ENCODE results near the gene LRP1B.
A peak's percentile ranks its signal among the peaks of the same experiment; 100 is the strongest.

LRP1B gene

DNA sequence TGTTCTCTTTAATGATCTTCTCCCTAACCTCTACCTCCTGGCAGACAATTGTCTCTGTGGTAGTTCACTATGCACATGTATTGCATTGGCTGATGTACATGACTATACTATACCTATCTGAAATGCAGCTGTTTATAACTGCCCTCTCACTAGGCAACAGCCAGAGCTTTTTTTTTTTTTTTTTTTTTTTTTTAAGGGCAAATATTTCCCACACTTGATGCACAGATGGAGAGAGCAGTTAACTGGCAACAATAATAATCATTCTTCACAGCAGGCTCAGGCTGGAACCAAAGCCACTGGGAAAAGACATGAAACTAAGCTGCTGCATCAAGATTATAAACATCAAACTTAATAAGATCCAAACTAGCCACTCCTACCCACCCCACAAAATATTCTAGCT is 707.7 kb downstream of the LRP1B start:
- DNase-seq (ENCODE audit: low spot score), result no peak

DNA sequence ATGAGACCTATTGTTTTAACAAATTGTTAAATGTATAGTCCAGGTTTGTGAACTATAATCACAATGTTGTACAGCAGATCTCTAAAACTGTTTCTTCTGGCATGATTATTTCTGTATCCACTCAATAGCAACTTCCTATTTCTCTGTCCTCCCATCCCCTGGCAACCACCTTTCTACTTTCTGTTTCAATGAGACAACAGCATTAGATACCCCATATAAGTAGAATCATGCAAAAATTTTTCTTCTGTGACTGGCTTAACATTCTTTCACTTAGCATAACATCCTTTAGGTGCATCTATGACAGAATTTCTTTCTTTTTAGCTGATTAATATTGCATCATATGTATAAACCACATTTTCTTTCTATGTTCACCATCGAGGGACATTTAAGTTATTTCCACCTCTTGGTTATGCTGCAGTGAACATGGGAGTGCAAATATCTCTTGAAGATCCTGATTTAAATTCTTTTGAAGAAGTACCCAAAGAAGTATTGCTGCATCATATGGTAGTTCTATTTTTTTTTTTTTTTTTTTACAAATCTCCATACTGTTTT is 713.5 kb downstream of the LRP1B start:
- DNase-seq (ENCODE audit: low spot score), result peak; percentile 9

DNA sequence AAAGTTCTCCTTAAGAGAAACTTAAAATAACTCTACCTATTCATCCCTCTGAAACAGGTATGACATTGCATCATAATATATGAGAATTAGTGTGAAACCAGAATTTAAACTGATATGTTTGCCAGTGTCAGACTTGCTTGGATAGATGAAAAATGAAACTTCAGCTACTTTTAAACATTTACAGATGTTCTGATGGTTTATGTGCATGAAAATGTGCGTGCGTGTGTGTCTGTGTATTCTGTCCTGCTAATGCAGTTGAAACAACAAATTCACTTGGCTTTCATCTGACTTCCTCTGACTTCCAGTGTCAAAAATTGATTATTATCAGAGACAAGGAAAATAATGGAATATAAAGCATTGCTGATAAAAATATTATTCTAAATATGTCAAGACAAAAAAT is 719.4 kb downstream of the LRP1B start:
- no peak for DNase-seq (ENCODE audit: low spot score)

DNA sequence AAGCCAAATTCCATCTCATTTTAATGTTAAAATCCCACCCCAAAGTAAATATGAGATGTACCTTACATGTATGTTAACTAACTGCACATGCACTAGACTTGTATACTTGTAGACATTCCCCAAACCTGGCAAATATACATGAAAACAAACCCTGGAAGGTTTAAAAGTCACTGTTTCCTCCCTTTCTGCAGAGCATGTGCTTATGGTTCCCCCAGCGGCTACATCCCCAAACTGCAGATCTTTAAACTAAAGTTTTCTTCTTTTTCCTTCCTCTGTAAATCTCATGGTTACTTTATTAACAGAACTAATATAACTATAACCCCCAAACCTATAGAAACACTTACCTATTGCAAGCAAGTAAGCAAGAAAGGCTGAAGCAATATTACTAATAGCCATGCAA is 731.5 kb downstream of the LRP1B start:
- no peak for DNase-seq (ENCODE audit: low spot score)

DNA sequence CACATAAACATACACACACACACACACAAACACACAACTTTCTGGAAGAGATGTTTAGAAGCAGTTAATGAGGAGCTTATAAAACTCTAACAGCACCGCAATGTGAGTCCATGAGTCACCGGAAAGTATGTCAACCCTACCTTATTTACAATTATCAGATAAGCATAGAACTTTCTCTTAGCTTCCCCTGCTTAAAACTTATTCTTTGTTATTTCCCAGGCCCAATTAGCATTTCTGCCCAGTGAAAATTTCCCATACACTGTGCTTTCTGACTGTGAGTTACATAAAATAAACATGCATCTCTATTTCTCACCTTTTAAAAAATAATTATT is 737.6 kb downstream of the LRP1B start:
- no peak for DNase-seq (ENCODE audit: low spot score)

DNA sequence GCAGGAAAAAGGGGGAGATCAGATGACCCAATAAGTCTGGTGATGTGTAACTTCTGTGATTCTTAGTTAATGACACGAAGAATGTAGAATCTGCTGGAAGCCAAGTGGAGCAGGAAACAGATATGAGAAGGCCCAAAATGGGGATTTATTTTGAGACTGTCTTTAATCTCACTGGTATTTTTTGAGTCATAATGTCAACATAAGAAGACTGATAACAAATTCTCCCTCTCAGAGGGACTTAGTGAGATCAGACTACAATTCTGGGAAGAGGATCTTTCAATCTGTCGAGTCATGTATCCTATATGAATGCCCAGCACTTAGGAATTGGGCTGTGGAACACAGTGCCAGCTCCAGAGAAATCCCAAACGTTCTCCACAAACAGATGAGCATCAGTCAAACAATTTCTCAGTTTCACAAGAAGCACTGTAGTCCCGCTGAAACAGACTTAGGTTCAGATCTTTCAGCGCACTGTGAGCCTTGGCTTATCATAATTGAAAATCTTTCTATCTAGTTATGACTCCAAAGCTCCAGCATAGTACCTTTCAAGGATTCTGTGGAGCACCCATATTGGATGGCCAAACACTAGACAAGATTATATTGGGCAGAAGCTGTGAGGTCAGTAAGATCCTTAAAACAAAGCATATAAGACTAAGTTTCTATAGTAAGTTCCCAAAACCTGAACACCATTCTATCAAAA is 738.2 kb downstream of the LRP1B start:
- peak; percentile 24 for DNase-seq (ENCODE audit: low spot score)

DNA sequence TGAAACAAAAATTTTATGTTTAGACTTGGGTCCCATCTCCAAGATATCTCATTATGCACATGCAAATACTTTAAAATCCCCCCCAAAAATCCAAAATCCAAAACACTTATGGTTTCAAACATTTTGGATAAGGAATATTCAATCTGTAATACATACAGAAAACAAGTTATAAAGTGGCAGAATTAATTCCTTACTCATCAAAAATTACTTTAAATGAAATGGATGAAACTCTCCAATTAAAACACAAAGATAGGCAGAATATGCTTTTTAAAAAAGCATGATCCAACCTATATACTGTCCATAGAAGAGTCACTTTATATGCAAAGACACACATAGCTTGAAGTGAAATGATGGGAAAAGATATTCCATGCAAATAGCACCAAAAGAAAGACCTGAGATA is 744.6 kb downstream of the LRP1B start:
- DNase-seq (ENCODE audit: low spot score), result no peak

DNA sequence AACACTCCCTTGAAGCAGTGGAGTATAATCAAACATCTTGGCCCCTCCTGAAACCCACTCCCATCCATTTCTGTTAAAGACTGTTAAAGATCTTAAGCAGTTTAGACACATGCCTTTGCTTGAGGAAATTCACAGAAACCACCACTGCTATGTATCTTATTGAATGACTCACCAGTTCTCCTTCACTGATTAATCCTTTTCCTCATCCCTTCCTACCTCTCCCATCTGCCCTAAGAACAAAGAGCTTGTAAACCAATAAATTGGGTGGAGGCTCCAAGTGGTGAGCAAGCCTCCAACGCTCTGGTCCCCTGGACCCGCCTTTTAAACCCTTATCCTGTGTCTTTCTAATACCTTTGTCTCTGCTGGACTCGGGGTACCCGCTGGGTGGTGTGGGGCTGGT is 746.1 kb downstream of the LRP1B start:
- DNase-seq (ENCODE audit: low spot score), result no peak

DNA sequence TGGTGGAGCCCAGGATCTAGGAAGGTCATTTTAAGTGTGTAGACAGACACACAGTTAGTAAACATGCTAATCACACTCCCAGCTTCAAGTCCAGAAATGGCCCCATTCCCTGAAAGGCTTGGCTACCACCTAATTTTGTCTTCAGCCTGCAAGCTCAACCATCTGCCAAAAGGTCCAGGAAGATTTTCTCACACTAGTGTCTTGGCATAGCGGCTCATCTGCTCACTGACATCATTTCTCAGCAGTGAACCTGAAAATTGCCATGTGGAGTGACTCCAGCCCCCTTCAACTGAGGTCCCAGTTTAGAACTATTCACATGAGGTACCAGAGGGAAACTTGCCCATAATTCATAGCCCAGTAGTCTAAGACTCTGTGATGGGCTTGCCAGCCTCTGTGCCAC is 748.9 kb downstream of the LRP1B start:
- no peak for DNase-seq (ENCODE audit: low spot score)

DNA sequence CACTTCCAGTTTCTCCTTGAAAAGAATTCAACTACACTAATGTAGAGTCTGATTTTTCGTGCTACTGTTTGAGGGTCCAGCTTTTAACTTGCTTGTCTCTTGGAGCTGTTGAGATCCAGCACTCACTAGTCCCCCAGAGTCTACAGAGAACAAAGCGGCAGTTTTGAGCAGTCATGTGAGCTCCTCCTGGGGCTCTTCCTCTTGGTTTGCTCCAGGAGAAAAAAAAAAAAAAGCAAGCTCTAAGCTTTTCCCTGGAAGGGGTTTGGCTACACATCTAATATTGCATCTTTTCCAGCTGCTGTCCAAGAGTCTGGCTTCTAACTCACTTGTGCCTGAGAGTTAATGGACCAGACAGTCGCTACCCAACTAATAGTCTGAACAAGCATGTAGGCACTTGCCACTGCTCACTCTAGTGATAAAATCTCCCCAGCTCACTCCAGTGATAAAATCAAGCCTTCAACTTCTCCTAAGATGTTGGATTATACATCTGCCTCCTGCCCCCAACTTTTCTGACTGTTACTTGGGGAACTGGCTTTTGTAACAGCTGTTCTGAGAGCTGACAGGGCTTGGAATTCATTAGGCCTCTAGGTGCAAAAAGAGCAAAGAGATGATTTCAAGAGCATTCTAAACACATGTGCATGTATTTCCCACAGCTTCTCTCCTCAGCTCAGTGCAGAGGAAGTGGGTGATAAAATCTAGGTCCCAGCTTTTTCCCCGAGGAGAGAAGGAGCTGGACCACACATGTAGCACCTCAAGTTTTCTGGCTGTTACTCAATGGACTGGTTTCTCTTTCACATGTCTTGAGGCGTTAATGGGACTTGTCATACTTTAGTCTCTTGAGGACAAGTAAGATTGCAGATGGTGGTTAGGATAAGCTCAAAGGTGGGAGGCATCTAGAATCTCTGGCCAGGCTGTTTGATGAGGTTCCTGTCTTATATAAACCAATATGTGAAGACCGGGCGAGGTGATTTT is 750.5 kb downstream of the LRP1B start:
- no peak for DNase-seq (ENCODE audit: low spot score)

DNA sequence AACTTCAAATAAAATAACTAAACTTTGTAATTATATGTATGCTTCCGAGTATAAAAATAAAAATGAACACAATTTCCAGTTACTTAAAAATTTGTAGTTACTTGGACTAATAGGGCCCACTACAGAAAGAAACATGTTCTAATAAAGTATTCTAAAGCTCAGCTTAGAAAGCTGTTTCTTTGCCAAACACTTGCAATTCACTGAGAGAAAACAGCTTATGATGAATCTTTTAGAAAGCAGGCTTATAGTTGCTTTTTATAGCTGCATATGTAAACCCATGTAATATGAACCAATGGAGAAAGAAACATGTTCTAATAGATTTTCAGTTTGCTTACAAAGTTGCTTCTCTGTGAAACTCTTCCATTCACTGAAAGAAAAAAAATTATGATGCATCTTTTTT is 766.0 kb downstream of the LRP1B start:
- no peak for DNase-seq (ENCODE audit: low spot score)

DNA sequence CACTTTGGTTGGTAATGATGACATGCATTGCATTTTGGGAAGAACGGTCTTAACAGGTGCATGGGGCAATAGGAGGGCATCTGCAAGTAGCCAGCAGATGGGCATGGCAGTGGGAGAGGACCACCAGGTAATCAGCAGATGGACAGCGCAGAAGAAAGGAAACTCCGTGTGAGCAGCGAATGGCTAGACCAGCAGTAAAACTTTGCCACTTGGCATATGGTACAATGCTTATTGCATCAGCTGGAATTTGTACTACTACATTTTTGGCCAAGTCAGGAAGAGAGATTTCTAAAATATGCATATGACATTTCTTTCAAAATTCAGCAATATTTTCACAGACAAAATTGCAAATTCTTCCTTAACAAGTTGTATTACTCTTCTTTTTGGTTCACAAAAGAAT is 768.5 kb downstream of the LRP1B start:
- no peak for DNase-seq (ENCODE audit: low spot score)

DNA sequence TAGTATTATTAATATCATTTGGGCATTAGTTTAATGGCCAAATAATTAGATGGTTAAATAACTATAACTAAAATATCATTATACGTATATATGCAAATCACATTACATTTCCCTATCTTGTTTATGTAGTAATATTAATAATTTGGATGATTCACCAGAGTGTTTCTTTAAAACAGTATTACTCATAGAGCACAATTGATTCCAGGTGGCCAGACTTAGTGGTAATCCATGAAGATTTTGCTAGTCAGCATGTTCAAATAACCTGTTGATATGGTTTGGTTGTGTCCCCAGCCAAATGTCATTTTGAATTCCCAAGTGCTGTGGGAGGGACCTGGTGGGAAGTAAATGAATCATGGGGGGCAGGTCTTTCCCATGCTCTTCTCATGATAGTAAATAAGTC is 782.3 kb downstream of the LRP1B start:
- no peak for DNase-seq (ENCODE audit: low spot score)

DNA sequence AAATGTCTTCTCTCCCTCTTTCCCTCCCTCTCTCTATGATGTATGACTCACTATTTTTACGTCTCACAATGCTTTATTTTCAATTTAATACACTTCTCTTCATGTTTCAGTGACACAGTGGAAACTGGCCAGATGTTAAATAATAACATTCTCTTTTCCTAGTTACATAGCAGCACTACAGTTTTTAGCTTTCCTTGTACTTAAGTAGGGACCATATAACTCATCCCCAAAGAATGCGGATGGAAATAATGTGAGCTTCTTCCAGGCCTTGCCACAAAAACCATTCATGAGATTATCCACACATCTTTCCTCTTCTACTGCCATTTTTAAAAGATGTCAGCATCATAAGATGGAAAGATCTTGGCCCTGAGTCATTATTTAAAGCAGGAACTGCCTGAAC is 789.4 kb downstream of the LRP1B start:
- DNase-seq (ENCODE audit: low spot score), result peak; percentile 31

DNA sequence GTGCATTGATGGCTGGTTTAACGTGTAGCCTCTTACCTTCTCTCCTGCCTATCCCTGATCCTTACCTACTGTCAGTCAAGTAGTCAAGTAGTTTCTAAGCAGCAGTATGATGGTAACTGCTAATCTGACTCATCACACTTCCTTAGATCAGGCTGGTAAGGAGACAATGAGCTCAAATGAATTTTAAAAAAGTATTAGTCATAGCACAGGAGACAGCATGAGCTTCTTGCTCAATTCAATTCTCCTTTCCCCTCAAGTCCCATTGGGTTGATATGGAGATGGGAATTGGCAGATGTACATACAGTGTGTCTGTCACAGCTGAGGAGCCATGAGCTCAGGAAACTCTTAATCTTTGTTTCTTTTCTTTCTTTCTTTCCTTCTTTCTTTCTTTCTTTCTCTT is 799.7 kb downstream of the LRP1B start:
- peak; percentile 19 for DNase-seq (ENCODE audit: low spot score)

DNA sequence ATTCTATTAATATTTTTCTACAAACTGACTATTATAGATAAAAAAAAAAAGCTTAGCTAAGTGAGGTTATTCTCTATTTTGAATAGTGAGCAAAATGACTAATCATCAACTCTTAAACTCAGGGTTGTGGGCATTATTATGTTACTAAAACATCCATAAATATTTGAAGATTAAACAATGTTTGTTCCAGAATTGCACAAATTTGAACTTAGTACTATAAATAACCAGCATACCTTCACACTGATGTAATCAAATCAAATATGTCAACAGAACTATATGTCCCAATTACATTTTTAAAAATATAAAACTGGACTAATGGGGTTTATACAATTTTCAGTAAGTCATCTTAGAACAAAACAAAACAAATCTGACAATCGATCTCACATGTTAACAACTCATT is 800.9 kb downstream of the LRP1B start:
- peak; percentile 3 for DNase-seq (ENCODE audit: low spot score)

DNA sequence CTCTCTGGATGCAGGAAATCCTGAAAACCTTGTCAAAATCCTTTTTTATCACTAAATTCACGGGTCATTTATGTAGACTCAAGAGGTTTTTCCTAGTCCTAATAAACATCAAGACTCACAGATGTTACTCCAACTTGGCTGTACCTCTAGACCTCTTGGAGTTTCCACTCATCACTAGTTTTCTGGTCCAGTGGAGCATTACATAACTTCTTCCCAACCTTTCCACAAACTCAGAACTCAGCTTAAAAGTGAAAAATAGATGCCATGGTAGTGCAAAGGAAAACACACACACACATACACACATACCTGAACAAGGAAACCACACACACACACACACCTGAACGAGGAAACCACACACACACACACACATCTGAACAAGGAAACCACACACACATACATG is 807.2 kb downstream of the LRP1B start:
- DNase-seq (ENCODE audit: low spot score), result no peak

DNA sequence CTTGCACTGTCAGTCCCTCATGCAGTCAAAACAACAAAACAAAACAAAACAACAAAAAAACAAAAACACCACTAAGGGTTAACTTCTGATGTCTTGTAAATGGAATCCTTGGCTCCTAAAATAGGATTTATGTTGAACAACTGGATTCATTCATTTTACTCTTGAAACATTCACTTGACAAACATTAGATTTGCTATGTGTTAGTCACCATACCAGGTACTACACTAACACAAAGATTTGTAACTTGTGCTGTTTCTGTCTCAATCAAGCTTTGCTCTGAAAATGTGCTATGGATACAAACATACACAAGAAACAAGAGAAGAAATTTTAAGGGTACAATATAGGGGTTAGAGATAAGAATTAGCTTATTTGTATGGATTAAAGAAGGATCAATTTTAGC is 812.8 kb downstream of the LRP1B start:
- no peak for DNase-seq (ENCODE audit: low spot score)

DNA sequence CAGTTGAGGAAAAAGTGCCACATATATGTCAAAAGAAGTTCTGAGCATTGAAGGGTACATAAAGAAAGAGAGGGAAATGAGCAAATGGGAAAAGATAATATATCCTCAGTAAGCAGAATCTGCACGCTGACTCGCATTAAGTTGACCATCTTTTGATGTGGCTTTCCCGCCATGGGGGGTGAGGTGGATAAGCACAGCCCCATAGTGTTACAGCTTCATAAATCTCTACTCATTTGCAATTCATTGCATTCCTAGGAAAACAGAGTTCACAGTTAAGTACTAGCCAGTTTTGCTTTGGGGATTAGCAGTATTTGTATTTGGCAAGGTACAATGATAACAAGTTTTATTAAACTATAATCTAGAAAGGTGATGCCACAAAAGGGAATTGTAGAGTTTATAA is 814.2 kb downstream of the LRP1B start:
- no peak for DNase-seq (ENCODE audit: low spot score)

DNA sequence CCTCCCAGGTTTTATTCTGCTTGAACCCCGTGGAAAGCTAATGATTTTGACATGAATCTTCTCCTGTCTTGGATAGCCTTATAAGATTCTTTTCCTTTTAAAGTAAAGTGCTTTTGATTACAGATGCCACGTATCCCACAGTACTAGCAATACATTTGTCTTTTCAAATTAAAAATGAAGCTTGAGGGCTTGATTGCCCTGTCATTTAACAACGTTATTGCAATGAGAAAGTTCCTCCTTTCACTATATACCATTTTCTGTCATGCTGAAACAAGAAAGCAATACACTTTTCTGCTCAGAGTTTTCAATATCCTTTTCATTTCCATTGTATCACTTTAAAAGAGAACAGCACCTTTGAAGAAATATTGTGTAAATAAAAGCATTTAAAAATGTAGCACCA is 814.7 kb downstream of the LRP1B start:
- DNase-seq (ENCODE audit: low spot score), result no peak

DNA sequence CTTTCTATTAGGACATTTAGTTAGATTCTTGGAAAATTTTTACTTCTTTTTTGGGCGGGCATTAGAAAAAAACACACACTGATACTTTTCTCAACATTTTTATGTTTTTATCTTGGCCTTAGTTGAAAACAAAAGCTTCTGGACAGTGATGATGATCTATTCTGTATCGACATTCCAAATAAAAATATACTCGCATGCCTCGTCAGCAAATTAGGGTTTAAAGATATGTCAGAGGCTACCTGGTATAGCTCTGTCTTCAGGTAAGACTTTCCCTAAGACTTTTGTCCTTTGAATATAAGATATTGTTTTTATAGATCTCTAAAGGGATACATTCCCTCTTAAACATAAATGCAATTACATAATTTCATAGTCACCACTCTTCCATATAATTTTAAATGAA is 816.8 kb downstream of the LRP1B start:
- DNase-seq (ENCODE audit: low spot score), result no peak

DNA sequence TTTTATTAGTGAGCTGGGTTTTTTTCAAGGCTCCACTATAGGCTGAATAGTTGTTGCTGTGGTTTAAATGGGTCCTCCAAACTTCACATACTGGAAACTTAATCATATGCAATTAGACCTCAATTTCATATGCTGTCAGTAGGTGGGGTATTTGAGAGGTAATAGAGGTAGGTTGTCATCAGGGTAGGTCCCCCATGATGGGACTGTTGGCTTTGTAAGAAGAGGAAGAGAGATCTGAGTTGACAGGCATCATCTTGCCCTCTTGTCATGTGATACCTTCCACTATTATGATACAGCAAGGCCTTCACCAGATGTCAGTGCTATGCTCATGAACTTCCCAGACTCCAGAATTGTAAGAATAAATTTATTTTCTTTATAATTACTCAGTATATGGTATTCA is 819.4 kb downstream of the LRP1B start:
- no peak for DNase-seq (ENCODE audit: low spot score)

DNA sequence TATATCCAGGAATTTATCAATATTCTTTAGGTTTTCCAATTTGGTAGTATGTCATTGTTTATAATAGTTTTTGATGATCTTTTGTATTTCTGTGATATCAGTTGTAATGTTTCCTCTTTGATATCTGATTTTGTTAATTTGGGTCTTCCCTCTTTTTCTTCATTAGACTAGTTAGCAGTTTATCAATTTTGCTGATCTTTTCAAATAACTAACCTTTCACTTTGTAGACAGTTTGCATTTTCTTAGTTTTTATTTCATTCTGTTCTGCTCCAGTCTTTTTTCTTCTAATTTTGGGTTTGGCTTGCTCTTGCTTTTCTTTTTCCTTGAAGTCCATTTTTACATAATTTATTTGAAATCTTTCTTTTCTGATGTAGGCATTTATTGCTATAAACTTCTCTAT is 824.4 kb downstream of the LRP1B start:
- DNase-seq (ENCODE audit: low spot score), result no peak
